CD4-positive, alpha-beta T cell treated with Interleukin-15 for 4 hours (primary cell): ENCODE results near the gene UFSP2.
"Not testable (repeated sequence)": the region's sequence is repeated elsewhere in the genome, so short reads cannot be mapped to it uniquely, and the experiment has no call there.

Source experiments
- DNase-seq: peaks from one replicate; pipeline ENCODE4 v3.0.0-alpha.2; 2020; ENCODE audit warnings: low spot score

Gene UFSP2

DNA sequence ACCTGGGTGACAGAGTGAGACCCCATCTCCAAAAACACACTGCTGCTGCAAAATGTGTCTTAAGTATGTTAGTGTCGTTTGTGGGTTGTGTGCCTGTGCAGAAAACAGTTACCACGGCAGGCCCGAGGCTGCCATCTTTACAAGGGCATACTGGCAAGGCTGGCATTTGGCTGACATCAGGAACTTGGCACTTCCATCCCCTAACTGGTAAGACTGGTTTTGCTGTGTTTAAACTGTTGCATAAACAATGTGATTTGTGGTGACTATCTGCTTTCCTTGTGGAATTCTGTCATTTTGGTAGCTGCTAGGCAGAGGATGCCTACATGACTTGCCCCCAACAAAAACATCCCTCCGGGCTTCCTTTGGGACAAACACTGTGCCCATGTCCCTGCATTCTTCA lies 42.3 kb downstream of the UFSP2 start:
- DNase-seq: no peak

DNA sequence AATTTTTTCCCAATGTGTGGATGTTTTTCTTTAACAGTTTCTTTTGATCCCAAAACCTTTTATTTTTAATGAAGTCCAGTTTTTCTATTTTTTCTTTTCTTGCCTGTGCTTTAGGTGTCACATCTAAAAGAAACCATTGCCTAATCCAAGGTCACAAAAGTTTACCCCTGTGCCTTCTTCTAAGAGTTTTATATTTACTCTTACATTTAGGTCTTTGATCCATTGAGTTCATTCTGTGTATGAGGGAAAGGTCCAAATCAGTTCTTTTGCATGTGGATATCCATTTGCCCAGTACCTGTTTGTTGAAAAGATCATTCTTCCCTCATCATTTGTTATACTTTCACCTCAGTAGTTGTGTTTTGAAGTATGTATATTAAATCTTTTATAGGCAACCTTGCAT lies 43.0 kb downstream of the UFSP2 start:
- DNase-seq: no peak

DNA sequence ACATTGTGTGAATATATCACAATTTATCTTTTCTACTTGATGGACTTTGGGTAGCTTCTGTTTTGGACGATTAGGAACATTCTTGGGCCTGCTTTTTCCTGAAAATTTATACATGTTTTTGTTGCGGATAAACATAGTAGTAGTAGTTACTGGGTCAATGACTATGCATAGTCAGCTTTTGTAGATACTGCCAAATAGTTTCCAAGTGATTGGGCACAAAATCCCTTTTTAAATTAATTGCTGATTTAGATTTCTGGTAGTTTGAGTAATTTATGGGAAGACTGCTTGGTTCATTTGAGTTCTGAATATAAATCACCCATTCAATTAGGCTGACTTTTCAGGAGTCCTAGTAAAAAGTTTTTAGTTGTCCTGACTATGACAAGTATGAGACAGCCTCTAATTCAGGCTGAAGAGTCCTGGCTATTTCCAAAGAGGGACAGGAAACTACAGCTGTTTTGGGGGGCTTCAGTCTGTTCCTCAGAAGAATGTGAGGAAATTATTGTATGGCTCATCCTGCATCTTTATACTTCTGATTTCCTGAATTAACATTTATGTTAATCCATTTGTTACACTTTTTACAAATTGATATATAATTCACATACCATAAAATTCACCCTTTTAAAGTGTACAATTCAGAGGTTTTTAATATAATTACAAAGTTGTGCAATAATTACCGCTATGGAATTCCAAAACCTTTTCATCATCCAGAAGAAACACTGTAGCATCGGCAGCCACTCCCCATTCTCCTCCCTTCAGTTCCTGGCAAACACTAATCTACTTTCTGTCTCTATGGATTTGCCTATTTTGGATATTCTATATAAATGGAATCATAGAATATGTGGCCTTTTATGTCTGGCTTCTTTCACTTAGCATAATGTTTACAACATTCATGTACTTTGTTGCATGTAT lies 44.2 kb downstream of the UFSP2 start:
- DNase-seq: no peak

DNA sequence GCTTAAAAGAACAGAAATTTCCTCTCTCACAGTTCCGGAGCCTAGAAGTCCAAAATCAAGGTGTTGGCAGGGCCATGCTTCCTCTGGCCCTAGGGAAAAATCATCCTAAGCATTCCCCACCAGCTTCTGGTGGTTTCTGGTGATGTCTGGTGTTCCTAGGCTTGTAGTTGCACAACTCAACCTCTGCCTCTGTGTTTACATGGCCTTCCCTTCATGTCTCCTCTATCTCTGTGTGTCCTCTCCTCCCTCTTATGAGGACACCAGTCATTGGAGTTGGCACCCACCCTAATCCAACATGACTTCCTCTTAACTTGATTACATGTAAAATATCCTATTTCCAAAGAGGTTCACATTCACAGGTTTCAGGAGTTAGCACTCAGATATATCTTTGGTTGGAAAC lies 45.4 kb downstream of the UFSP2 start:
- no peak for DNase-seq

DNA sequence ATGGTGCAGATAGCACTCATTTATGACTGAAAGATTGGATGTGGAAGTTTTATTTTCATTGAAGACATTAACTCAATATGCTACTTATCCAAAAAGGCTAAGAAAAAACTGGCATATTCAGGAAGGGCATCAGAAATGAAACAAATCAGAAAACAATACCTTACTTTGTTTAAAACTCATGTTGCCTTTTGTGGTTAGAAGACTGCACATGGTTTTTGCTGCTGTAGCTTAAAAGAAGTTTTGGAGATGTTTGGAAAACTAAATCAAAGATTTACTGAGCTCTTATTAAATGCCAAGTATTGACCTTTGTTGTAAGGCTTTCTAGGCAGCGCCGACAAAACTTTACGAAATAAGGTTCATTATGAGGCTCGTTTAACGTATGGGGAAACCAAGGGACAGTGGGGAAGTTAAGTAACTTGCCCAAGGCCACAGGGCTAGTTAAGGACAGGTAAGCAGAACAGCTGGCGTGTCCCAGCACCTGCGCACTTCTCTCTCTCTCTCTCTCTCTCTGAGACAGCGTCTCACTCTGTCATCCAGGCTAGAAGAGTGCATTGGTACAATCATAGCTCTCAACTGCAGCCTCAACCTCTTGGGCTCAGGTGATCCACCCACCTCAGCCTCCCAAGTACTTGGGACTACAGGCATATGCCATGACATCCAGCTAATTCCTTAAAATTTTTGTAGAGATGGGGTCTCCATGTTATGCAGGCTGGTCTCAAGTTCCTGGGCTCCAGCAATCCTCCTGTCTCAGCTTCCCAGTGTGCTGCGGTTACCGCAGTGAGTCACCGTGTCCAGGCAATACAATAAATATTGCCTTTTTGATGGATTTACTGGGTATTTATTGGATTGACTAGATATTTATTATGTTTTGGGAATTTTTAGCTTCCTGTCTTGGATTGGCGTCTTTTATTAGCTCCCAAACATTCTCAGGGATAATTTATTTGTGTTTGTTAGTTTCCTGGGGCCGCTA lies 46.2 kb downstream of the UFSP2 start:
- no peak for DNase-seq

DNA sequence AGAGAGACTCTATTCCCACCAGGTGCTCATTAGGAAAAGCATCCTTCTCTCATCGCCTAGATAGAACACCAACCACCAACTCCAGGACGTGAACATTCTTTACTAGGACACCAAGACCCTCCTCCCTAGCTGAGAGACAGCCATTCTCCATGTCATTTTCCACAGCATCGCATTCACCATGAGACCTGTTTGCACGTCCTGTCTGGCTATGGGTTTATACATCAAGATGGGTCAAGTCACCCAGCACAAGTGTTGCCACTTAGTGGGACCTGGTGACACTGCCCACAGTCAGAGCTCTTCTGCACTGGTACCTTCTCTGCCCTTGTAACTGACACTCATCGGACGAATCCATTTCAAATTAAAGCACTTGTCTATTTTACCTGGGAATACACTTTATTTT lies 47.5 kb downstream of the UFSP2 start:
- DNase-seq: no peak

DNA sequence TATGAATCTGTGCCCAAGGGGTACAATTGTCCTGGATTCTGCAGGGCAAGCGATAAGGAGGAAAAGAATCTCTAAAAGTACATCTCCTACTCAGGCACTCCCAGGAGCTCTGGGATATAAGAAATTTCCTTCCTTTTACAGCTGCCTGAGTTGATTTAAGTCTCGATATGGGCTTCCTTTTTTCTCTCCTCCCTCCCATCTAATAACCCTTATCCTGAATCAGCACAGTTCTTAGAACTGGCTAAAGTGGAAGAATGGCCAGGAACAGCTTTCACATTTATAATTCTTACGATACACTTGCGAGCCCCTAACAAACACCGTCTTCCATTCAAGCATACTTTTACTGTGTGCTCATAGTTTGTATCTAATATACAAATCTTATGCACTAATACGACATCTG lies 51.2 kb downstream of the UFSP2 start:
- DNase-seq: no peak

DNA sequence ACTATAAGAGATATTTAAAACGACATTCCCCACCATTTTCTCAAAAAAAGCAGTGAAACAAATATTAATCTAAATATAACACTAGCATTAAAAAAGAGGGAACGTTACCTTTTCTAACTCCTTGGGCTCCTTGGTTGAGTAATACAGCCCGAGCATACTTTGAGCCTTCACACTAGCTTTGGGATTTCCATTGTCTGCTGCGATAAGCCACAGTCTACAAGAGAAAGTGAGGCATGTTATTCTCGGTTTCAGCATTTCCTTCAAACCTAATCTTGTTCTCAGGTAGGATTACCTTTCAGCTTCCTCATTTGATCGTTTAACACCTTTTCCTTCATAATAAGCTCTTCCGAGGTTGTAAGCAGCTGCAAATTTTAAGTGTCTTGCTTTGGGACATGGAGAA lies 51.7 kb downstream of the UFSP2 start:
- no peak for DNase-seq

DNA sequence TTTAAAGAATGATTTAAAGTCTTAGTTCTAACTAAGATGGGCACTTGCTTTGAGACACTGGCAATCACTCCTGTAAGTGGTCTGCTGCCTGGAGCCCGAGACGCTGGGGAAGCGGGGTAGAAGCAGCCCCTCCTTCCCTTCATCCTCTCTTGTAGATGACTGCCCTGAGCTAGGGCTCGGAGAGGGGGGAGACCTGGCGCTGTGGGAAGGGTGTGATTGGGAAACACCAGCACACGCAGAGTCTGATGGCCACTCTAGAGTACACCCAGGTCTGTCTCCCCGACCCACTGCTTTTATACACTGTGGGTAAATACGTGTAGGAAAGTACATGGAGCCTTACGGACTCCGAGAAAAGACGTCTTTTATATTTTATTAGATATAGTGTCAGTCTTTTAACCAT lies 54.1 kb downstream of the UFSP2 start:
- DNase-seq: no peak

DNA sequence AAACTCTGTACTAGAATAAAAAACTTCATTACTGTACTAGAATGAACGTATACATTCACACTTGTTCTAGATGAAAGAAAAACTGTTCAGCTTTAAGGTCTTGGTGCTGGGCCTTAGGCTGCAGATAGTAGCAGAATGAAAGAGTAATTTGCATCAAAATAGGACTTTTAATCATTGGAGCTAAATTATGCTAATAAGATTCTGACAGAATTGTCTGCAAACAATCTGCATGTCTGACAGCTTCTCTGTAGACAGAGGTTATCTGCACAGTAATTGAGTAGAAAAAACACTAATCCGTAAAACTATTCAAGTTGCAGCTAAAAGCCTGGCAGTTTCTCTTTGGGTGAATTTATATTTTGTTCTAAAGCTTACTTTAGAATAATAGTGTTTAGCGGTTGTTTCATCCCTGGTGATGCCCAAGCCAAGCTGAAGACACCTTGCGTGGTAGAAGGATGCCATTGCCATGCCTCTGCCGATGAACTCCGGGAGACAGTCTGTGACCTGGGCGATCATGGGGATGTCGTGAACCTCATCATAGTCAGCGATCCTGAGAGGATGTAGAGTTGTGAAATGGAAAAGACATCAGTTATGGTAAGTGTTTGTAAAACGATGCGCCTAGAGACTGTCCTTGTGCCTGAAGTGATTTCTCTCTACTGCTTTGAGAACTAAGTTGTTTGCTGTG lies 55.4 kb downstream of the UFSP2 start:
- no peak for DNase-seq

DNA sequence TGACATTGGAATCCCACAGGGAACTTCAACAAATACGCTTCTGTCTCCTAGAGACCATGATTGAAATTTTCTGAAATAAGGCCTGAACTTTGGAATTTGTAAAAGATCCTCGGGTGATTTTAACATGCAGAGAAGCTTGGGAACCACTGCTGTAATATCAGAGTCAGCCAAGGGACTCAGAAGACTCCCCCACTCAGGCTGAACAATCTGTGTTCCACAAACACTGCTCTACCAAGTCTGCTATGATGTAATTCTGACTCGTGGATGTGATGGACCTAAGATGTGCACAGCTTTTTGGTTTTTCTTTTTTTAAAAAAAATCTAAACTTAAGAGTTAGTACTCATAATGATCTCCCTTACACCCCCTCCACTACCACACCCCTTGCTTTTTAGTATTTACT lies 56.0 kb downstream of the UFSP2 start:
- no peak for DNase-seq

DNA sequence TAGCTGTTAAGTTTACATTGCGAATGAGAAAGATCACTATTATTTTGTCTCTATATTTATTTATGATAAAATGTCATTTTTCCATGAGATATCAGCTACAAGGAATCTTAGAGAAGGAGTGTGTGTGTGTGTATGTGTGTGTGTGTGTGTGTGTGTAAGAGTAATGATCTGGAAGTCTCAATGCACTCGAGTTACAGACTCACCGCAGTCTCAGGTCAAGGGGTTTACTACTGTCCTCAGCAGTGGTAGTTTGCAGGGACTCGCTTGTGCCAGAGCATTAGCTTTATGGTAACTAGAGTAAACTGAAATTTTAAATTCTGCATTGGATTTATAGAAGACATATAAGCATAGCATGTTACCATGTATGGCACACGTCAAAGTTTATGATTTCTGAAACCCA lies 60.9 kb downstream of the UFSP2 start:
- no peak for DNase-seq

DNA sequence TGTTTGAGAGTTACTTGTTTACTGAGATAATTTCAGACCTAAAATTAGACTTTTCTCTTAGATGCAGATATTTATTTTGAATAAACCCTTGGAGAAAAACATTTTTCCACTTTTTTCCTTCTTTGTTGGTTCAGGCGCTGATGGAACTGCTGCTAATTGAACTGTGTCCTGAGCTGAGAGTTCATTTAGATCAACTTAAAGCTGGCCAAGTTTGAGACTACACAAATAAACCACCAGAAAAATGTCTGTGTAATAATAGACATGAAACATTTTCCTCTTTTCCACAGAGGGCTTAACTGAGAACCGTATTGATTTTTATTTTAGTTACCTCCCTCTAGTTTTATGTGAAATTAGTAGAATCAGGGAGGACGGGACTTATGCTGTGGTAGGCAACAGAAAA lies 62.5 kb downstream of the UFSP2 start:
- DNase-seq: no peak

DNA sequence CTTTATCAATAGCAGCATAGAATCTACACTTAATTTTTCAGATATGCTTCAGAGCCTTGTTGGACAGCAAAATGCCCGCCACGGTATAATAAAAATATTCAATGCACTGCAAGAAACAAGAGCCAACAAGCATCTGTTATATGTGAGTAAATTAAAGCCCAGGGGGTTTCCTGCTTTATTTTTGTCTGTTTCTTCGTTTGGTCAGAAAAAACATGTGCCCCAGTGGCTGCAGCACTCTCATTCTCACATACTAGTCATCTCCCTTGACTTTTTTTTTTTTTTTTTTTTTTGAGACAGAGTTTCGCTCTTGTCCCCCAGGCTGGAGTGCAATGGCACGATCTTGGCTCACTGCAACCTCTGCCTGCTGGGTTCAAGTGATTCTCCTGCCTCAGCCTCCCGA lies 63.2 kb downstream of the UFSP2 start:
- not testable (repeated sequence) for DNase-seq

DNA sequence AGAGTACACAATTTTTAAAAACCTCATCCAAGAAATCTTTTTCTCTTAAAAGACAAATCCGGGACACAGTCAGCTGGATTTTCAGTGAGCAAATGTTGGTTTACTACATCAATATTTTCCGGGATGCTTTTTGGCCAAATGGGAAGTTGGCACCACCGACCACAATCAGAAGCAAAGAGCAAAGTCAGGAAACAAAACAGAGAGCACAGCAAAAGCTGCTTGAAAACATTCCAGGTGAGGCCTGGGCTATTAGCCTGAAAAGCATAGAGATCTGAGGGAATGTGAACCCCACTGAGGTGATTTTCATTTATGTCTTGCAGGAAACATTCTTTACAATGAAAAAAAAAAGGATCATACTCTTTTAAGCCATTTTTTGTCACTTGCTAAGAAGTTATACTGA lies 63.9 kb downstream of the UFSP2 start:
- no peak for DNase-seq

DNA sequence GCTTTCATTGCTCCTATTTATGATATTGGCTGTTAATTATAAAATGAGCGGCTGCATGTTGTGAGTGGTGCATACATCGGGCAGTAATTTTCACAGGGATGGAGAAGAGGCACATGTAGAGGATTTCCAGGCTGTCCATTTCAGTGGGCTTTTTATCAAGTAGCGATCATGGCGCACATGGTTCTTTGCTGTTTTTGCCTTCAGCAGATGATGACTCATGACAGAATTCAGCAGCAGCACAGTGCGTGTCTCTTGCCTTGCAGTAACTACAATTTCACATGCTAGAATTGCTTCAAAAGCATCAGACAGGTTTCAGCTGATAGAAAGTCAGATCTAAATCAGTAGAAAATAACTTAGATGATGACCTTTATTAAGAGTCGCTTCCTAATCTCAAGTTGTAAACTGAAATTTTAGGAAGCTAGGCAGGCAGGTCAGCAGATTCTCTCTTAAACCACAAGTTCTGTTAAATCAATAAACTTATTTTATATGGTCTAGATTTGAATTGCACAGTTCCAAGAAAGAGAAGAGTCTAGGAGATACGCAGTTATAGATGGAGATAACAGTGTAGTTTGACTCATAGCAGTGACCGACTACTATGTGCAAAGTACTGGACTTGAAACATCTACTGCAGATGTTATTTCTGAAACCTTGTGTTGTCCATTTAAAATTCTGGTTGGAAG lies 65.9 kb downstream of the UFSP2 start:
- DNase-seq: no peak

DNA sequence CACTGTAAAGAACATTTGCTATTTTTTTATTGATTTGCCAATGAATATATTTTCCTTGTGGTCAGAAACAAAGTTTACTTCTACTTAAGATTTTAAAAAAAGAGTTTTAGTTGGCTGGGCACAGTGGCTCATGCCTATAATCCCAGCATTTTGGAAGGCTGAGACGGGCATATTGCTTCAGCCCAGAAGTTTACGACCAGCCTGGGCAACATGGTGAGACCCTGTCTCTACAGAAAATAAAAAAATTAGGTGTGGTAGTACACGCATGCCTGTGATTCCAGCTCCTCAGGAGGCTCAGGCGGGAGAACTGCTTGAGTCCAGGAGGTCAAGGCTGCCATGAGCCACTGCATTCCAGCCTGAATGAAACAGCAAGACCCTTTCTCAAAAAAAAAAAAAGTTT lies 66.8 kb downstream of the UFSP2 start:
- no peak for DNase-seq

DNA sequence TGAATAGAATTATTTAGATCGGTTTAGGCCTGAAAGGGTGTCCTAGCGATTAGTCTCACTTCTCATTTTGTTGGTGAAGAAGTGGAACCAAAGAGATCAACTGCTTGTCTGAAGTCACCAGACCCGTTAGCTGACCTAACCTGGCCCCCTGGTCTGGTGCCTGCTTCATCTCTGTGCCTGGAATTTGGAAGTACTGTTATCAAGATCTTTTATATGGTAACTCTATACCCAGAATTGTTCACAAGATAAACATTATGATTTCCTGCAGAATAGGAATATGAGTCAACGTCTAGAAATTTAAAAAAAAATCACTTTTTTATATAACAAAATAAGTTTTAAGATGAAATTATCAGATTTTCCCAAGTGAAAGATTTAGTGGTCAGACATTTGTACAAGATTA lies 67.2 kb downstream of the UFSP2 start:
- DNase-seq: no peak

DNA sequence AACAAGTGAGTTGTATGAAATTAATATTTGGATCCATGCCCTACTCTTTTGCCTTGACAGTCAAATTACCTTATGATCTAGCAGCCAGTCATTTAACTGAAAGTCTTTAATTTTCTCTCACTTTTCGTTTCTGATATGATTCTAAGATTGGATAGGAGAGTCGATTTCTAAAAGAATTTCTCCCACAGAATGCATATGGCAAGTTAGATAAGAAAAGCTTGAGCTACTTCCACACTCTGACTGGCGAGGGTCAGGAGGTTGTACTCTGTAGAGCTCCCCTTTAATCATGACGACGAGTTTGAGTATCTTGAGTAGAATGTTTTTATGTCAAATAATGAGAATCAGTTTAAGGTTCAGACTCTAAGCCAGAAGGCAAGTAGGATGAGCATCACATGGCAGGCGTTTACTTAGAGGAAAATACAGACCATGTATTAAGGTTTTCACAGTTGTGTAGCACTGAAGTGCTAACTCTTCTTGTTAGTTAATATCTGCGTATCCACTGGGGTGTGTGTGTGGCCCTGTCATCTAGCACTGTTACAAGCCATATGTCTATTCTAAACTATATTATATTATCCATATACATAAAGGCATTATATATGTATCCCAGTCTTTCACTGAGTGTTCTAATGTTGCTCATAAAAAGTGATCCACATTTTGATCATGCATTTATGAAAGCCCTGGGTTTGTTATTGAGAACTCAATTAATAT lies 67.9 kb downstream of the UFSP2 start:
- no peak for DNase-seq

DNA sequence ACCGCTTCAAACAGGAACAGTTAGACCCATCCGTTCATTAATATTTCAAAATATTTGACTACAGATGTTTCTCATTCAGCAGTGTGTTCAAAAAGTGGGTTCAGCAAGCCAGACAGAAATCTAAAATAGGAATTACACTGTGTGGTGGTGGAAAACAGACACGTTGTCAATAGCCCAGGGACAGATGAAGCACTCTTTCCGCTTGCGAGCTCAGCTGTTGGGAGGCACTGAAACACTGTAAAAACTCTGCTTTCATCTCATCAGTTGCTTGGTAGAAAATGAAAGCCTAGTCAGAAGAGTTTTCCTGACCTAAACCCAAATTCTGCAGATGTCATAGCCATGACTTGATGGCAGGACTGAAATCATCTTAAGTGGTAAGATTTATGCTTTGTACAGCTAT lies 68.6 kb downstream of the UFSP2 start:
- no peak for DNase-seq

DNA sequence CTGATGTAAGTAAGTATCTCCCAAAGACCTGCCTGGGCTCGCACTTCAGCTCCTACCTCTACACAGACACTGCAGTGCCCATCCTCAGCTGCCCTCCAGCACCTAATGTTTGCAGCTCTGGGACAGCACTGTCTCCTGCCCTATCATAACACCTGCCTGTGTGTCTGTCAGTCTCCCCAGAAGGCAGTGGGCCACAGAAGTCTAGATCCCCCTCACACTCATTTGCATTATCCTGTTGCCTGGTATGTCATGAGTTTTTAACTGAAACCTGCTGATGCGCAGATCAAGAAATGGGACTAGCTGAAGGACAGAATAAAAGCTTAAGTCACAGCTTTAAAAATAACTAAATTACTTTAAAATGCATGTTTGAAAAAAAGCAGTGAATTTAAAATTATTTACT lies 73.0 kb downstream of the UFSP2 start:
- DNase-seq: no peak
